HepG2 (cell line): ENCODE data around the gene DNAAF1. TPM values are rescaled to one million over a fixed set of nuclear protein-coding genes. Genes with fewer than 3 reads are reported as not detected.

Experiments
- ATRX ChIP-seq: sonication (generic); formaldehyde crosslinking; IDR thresholded peaks from 2 replicates; pipeline ENCODE4 v1.4.0; 2020; ENCODE audit warnings: missing genetic modification reagents, borderline replicate concordance
- DZIP1 ChIP-seq: sonication (generic); formaldehyde crosslinking; IDR thresholded peaks from 2 replicates; pipeline ENCODE4 v1.5.0; 2020; ENCODE audit warnings: mild to moderate bottlenecking, missing genetic modification reagents
- EED ChIP-seq: sonication (generic); formaldehyde crosslinking; IDR thresholded peaks from 2 replicates; pipeline ENCODE4 v1.5.0; 2020; ENCODE audit warnings: mild to moderate bottlenecking, missing genetic modification reagents
- GTF2F1 ChIP-seq: fragments of 150-350 bp; IDR thresholded peaks from 2 replicates; pipeline ENCODE4 v1.6.1; 2014; ENCODE audit warnings: low read length
- NRL ChIP-seq: sonication (generic); formaldehyde crosslinking; IDR thresholded peaks from 2 replicates; pipeline ENCODE4 v1.5.0; 2020; ENCODE audit warnings: missing genetic modification reagents, mild to moderate bottlenecking, moderate library complexity, borderline replicate concordance
- PAF1 ChIP-seq: IDR thresholded peaks from 2 replicates; pipeline ENCODE4 v1.6.1; 2016; ENCODE audit warnings: missing genetic modification reagents, missing compliant biosample characterization
- POLR2AphosphoS5 ChIP-seq: IDR thresholded peaks from 2 replicates; pipeline ENCODE4 v1.6.1; 2012; ENCODE audit warnings: low read depth, low read length
- RBFOX2 ChIP-seq: fragments of 200-400 bp; formaldehyde crosslinking; IDR thresholded peaks from 2 replicates; pipeline ENCODE4 v1.6.1; 2017; ENCODE audit warnings: low read depth, mild to moderate bottlenecking, low read length
- SMAD3 ChIP-seq: sonication (generic); formaldehyde crosslinking; IDR thresholded peaks from 2 replicates; pipeline ENCODE4 v1.4.0; 2020; ENCODE audit warnings: missing genetic modification reagents
- SP1 ChIP-seq, 2 experiments: fragments of 450-650 bp in 1 of 2; sonication (generic) in 1 of 2; formaldehyde crosslinking in 1 of 2; IDR thresholded peaks; 2 replicates each; pipeline versions ENCODE4 v1.4.0 to v1.6.1; 2016 to 2020; ENCODE audit warnings: missing genetic modification reagents in 1 of 2
- STAT6 ChIP-seq: sonication (generic); formaldehyde crosslinking; IDR thresholded peaks from 2 replicates; pipeline ENCODE4 v1.4.0; 2020; ENCODE audit warnings: missing genetic modification reagents, mild to moderate bottlenecking, borderline replicate concordance
- TGIF2 ChIP-seq: IDR thresholded peaks from 2 replicates; pipeline ENCODE4 v1.6.1; 2016; ENCODE audit warnings: control low read depth, missing compliant biosample characterization
- THAP9 ChIP-seq: sonication (generic); formaldehyde crosslinking; IDR thresholded peaks from 2 replicates; pipeline ENCODE4; 2020; ENCODE audit warnings: missing genetic modification reagents, mild to moderate bottlenecking, borderline replicate concordance
- ZBTB43 ChIP-seq: sonication (generic); formaldehyde crosslinking; conservative IDR thresholded peaks from 2 replicates; pipeline ENCODE4 v1.4.0; 2020; ENCODE audit warnings: missing genetic modification reagents
- ZFP37 ChIP-seq: sonication (generic); formaldehyde crosslinking; IDR thresholded peaks from 2 replicates; pipeline ENCODE4 v1.4.0; 2020; ENCODE audit warnings: missing genetic modification reagents, borderline replicate concordance
- ZNF121 ChIP-seq: sonication (generic); formaldehyde crosslinking; IDR thresholded peaks from 2 replicates; pipeline ENCODE4 v1.5.0; 2020; ENCODE audit warnings: mild to moderate bottlenecking, missing genetic modification reagents
- ZNF235 ChIP-seq: sonication (generic); formaldehyde crosslinking; IDR thresholded peaks from 2 replicates; pipeline ENCODE4 v1.8.1; 2023; ENCODE audit warnings: mild to moderate bottlenecking, missing genetic modification reagents, borderline replicate concordance
- ZNF274 ChIP-seq: sonication (generic); formaldehyde crosslinking; IDR thresholded peaks from 2 replicates; pipeline ENCODE4 v1.5.1; 2020; ENCODE audit warnings: mild to moderate bottlenecking, missing genetic modification reagents
- ZNF451 ChIP-seq: sonication (generic); formaldehyde crosslinking; IDR thresholded peaks from 2 replicates; pipeline ENCODE4 v1.5.0; 2020; ENCODE audit warnings: mild to moderate bottlenecking, missing genetic modification reagents
- ZNF552 ChIP-seq: sonication (generic); formaldehyde crosslinking; IDR thresholded peaks from 2 replicates; pipeline ENCODE4 v1.9.0; 2022; ENCODE audit warnings: missing genetic modification reagents, mild to moderate bottlenecking, borderline replicate concordance
- ZNF747 ChIP-seq: sonication (generic); formaldehyde crosslinking; IDR thresholded peaks from 2 replicates; pipeline ENCODE4 v1.8.1; 2023; ENCODE audit warnings: missing genetic modification reagents, mild to moderate bottlenecking, borderline replicate concordance
- ZNF776 ChIP-seq: sonication (generic); formaldehyde crosslinking; IDR thresholded peaks from 2 replicates; pipeline ENCODE4 v1.4.0; 2020; ENCODE audit warnings: mild to moderate bottlenecking, missing genetic modification reagents
- polyA plus RNA-seq, 8 experiments: library from polyadenylated mRNA; depleted of rRNA in 3 of 8; stranded (reverse) in 7 of 8; unstranded in 1 of 8; fragments of >200 nt; fragmentation: Illumina TruSeq in 4 of 8; extraction: Trizol in 4 of 8; gene quantifications; 2 replicates each; pipeline versions ENCODE4 v1.2.1 to v1.2.3, GENCODE V29; 2011 to 2016; ENCODE audit warnings: low read depth in 4 of 8, missing spikeins in 1 of 8, mixed read lengths in 1 of 8; ENCODE audit not compliant: insufficient read depth in 1 of 8
- total RNA-seq, 5 experiments: library from RNA; depleted of rRNA; stranded (reverse); fragments of >200 nt; fragmentation: Illumina TruSeq; extraction: Trizol; gene quantifications; 2 replicates each; pipeline ENCODE4 v1.2.3, GENCODE V29; 2016; ENCODE audit warnings: low read depth in 1 of 5

DNAAF1 gene
- total and polyA plus RNA-seq, 2 of the 13 experiments (the other 11 are each of a cell fraction or from before 2014, with no cell fraction given): 0.04 TPM; not detected in 1

- TF ChIP-seq DZIP1 (CRISPR knock-in tag): no peak
- TF ChIP-seq ZNF274 (CRISPR knock-in tag): no peak
- TF ChIP-seq TGIF2 (CRISPR knock-in tag): no peak
- no peak for TF ChIP-seq THAP9 (CRISPR knock-in tag)
- no peak for TF ChIP-seq ZNF552 (CRISPR knock-in tag)
- TF ChIP-seq ZFP37 (CRISPR knock-in tag): no peak
- no peak for TF ChIP-seq NRL
- TF ChIP-seq ZNF776 (CRISPR knock-in tag): no peak
- TF ChIP-seq ZBTB43 (CRISPR knock-in tag): no peak
- TF ChIP-seq PAF1 (CRISPR knock-in tag): no peak
- TF ChIP-seq ATRX: no peak
- TF ChIP-seq POLR2AphosphoS5: no peak
- no peak for TF ChIP-seq GTF2F1
- 0 out of 2 replicates have a peak, but pooled peaks have one; percentile 53 for TF ChIP-seq STAT6 (CRISPR knock-in tag)
- no peak for TF ChIP-seq ZNF451 (CRISPR knock-in tag)
- TF ChIP-seq ZNF747 (CRISPR knock-in tag): no peak
- TF ChIP-seq RBFOX2: no peak
- TF ChIP-seq ZNF121: peak; percentile 100
- TF ChIP-seq ZNF235: no peak
- TF ChIP-seq SP1 (IDR thresholded peaks at IDR 0.05): no peak
- peak; percentile 56 for TF ChIP-seq SP1 (CRISPR knock-in tag; IDR thresholded peaks at IDR 0.05)
- TF ChIP-seq SMAD3 (CRISPR knock-in tag): peak; percentile 74; the same call in 1 of the 2 replicates
- TF ChIP-seq EED (CRISPR knock-in tag): no peak
Observed at GRCh38 chr16:84096447-84097005, 48.6 kb upstream of the DNAAF1 start (continued).
